Osteoblast (primary cell): ENCODE results near the gene LRP10. TPM values are rescaled to one million over a fixed set of nuclear protein-coding genes. Genes with fewer than 3 reads are reported as not detected.

Experiments used
- DNase-seq: peaks from one replicate; pipeline ENCODE4 v3.0.0; 2011; ENCODE audit warnings: low spot score, mixed read lengths; ENCODE audit not compliant: insufficient read length; ENCODE audit errors: missing footprints
- H2AFZ ChIP-seq: 2 replicates; pipeline ENCODE4 v1.6.0; 2011; ENCODE audit warnings: mild to moderate bottlenecking, low read length
- H3K27ac ChIP-seq: 2 replicates; pipeline ENCODE4 v1.5.1; 2011; ENCODE audit warnings: mild to moderate bottlenecking, low read depth, low read length, moderate library complexity
- H3K27me3 ChIP-seq: 2 replicates; pipeline ENCODE4 v1.6.0; 2012; ENCODE audit warnings: mild to moderate bottlenecking, control low read depth, inconsistent platforms, low read length, moderate library complexity; ENCODE audit not compliant: insufficient read depth
- H3K36me3 ChIP-seq: 2 replicates; pipeline ENCODE4 v1.5.1; 2011; ENCODE audit warnings: mild to moderate bottlenecking, low read length, control low read depth, moderate library complexity; ENCODE audit not compliant: insufficient read depth
- H3K4me1 ChIP-seq: 2 replicates; pipeline ENCODE4 v1.5.1; 2011; ENCODE audit warnings: mild to moderate bottlenecking, low read length, control low read depth, moderate library complexity; ENCODE audit not compliant: insufficient read depth
- H3K4me2 ChIP-seq: 2 replicates; pipeline ENCODE4 v1.6.0; 2011; ENCODE audit warnings: mild to moderate bottlenecking, low read length; ENCODE audit not compliant: insufficient read depth
- H3K4me3 ChIP-seq: fragments of 200-600 bp; sonication (generic); 3 replicates; pipeline ENCODE4 v1.5.1; 2012; ENCODE audit warnings: mild to moderate bottlenecking, low read length, inconsistent platforms; ENCODE audit not compliant: insufficient read depth
- H3K79me2 ChIP-seq: 2 replicates; pipeline ENCODE4 v1.6.0; 2012; ENCODE audit warnings: mild to moderate bottlenecking, low read length, control low read depth, inconsistent platforms; ENCODE audit not compliant: insufficient read depth
- H3K9me3 ChIP-seq: 2 replicates; pipeline ENCODE4 v1.5.1; 2011; ENCODE audit warnings: low read depth, low read length, control low read depth
- H4K20me1 ChIP-seq: 2 replicates; pipeline ENCODE4 v1.6.0; 2012; ENCODE audit warnings: mild to moderate bottlenecking, low read length, control low read depth; ENCODE audit not compliant: insufficient read depth
- CTCF ChIP-seq: IDR thresholded peaks from 2 replicates; pipeline ENCODE4 v1.5.1; 2011; ENCODE audit warnings: mild to moderate bottlenecking, low read depth, low read length, moderate library complexity; ENCODE audit errors: extremely low read depth
- total RNA-seq: library from RNA; depleted of rRNA; stranded (reverse); fragments of >200 nt; gene quantifications from 2 replicates; pipeline ENCODE4 v1.2.3, GENCODE V29; 2012

Gene LRP10
- total RNA-seq, 1 donor = 147 TPM

DNA sequence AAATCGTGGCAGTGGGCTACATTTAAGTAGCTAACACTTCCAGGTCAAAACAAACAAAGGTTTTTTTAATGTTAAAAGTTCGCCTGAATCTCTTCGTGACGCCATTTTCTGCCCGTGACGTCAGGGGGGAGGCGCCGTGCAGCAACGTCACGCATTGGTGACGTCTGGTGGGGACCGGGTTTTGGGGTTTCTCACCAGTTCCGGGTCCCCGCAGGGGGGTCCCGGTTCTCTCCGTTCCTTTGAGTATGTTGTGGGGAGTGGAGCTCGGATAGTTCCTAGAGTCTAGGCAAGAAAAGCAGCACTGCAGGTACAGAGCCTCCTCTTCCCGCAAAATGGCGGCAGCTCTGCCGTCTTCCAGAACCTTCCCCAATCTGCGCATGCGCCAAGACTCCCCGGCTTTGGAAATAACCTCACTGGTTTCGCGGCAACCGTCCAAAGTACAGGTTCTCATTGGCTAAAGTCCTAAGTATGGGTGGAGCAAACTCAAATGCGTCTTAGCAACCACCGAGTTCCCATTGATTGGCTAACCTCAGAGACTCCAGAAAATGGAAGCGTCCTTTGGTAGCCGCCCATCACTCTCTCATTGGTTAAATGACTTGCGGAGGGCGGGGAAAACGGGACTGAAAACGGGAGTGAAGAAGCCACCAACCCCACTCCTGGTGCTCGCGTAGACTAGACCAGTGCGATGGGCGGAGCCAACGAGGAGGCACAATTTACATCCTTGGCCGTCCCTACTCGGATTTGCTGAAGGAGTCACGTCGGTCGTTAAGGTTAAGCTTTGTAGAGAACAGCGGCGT is 47.5 kb downstream of the LRP10 start, which contains the start of gene RBM23:
RBM23 (minus strand) TSS at position 346 of the 797 bp plus-strand sequence.
- H3K36me3 ChIP-seq = peaks cover 43% of the 10 kb centered on the region

GRCh38 chr14:22919601-22919921 is 48.0 kb downstream of the LRP10 start:
- Histone ChIP-seq H3K4me1 (peaks cover 10% of the 10 kb centered on the region), H3K27ac (peak overlapping the region; percentile 88), H3K9me3 (no peaks in the 10 kb centered on the region), H3K36me3 (peaks cover 49% of the 10 kb centered on the region), H3K79me2 (peaks cover 39% of the 10 kb centered on the region), H3K27me3 (no peaks in the 10 kb centered on the region), H3K4me2 (peak overlapping the region; percentile 86), H2AFZ (peak overlapping the region; percentile 91), H3K4me3 (peak overlapping the region; percentile 66), H4K20me1 (no peaks in the 10 kb centered on the region)
- TF ChIP-seq CTCF = no peak
- DNase-seq = no peak

More for the DNA sequence above, 47.5 kb downstream of the LRP10 start, which contains the start of gene RBM23:
- peak within 1 kb of the TSS; percentile 82 for H3K4me3 ChIP-seq
- H4K20me1 ChIP-seq = no peaks in the 10 kb centered on the region
- TF ChIP-seq CTCF = no peak
- H3K27me3 ChIP-seq = no peaks in the 10 kb centered on the region
- no peaks in the 10 kb centered on the region for H3K9me3 ChIP-seq
- peaks cover 43% of the 10 kb centered on the region for H3K79me2 ChIP-seq
- peak within 1 kb of the TSS; percentile 91 for H2AFZ ChIP-seq
- peak within 1 kb of the TSS; percentile 89 for H3K4me2 ChIP-seq
- H3K4me1 ChIP-seq = peaks cover 10% of the 10 kb centered on the region
- peak within 1 kb of the TSS; percentile 99 for H3K27ac ChIP-seq
- DNase-seq = peak; percentile 96

GRCh38 chr14:22920697-22921096 is 49.2 kb downstream of the LRP10 start:
- peaks cover 57% of the 10 kb centered on the region for H3K36me3 ChIP-seq
- H3K79me2 ChIP-seq = peaks cover 29% of the 10 kb centered on the region
- no peaks in the 10 kb centered on the region for H4K20me1 ChIP-seq
- DNase-seq = no peak
- H3K4me1 ChIP-seq = peaks cover 10% of the 10 kb centered on the region
- H3K27me3 ChIP-seq = no peaks in the 10 kb centered on the region
- no peak overlapping the region for H3K4me3 ChIP-seq
- no peak overlapping the region for H2AFZ ChIP-seq
- no peaks in the 10 kb centered on the region for H3K9me3 ChIP-seq
- no peak overlapping the region for H3K4me2 ChIP-seq
- no peak for TF ChIP-seq CTCF
- no peak overlapping the region for H3K27ac ChIP-seq

- no peak for TF ChIP-seq CTCF
- no peaks in the 10 kb centered on the region for H3K9me3 ChIP-seq
- no peak overlapping the region for H3K4me2 ChIP-seq
- H3K4me1 ChIP-seq = peaks cover 10% of the 10 kb centered on the region
- H4K20me1 ChIP-seq = no peaks in the 10 kb centered on the region
- no peak overlapping the region for H2AFZ ChIP-seq
- peaks cover 66% of the 10 kb centered on the region for H3K36me3 ChIP-seq
- peak overlapping the region; percentile 6 for H3K27ac ChIP-seq
- H3K79me2 ChIP-seq = peaks cover 17% of the 10 kb centered on the region
- H3K27me3 ChIP-seq = no peaks in the 10 kb centered on the region
- DNase-seq = no peak
- no peak overlapping the region for H3K4me3 ChIP-seq
Measured at GRCh38 chr14:22922294-22922693, 50.8 kb downstream of the LRP10 start.
